GM23338 (cell line): Measurements from ENCODE around the gene KRT6A. TPM values are rescaled to one million over a fixed set of nuclear protein-coding genes. Genes with fewer than 3 reads are reported as not detected.
A peak's percentile ranks its signal among the peaks of the same experiment; 100 is the strongest.

Experiments used
- ATAC-seq: fragments of 200-7000 bp; cut with Tn5 transposase; 3 replicates; pipeline ENCODE4 v1.9.1; 2020
- DNase-seq: peaks from one replicate; pipeline ENCODE4 v3.0.0-alpha.2; 2015; ENCODE audit warnings: low spot score
- H2AFZ ChIP-seq: fragments of 200-600 bp; sonication (generic); 2 replicates; pipeline ENCODE4 v1.8.0; 2016; ENCODE audit warnings: antibody characterized with exemption, mild to moderate bottlenecking, moderate library complexity
- H3F3A ChIP-seq: fragments of 200-600 bp; sonication (generic); replicated peaks from 2 replicates; pipeline ENCODE4 v1.8.0; 2017; ENCODE audit warnings: antibody characterized with exemption, mixed run types, low read depth
- H3K27ac ChIP-seq: fragments of 200-600 bp; sonication (generic); 2 replicates; pipeline ENCODE4 v1.6.1; 2016; ENCODE audit warnings: low read depth
- H3K27me3 ChIP-seq: fragments of 200-600 bp; sonication (generic); 2 replicates; pipeline ENCODE4 v1.8.0; 2016; ENCODE audit warnings: mild to moderate bottlenecking, mixed run types, moderate library complexity; ENCODE audit not compliant: insufficient read depth
- H3K36me3 ChIP-seq: fragments of 200-600 bp; sonication (generic); 2 replicates; pipeline ENCODE4 v1.8.0; 2016; ENCODE audit warnings: mild to moderate bottlenecking; ENCODE audit not compliant: insufficient read depth
- H3K4me1 ChIP-seq: fragments of 200-600 bp; sonication (generic); 2 replicates; pipeline ENCODE4 v1.8.0; 2016; ENCODE audit warnings: mild to moderate bottlenecking, moderate library complexity; ENCODE audit not compliant: insufficient read depth
- H3K4me2 ChIP-seq: fragments of 200-600 bp; sonication (generic); 2 replicates; pipeline ENCODE4 v1.7.1; 2017; ENCODE audit warnings: mixed run types
- H3K4me3 ChIP-seq: fragments of 200-600 bp; sonication (generic); 2 replicates; pipeline ENCODE4 v1.6.1; 2016; ENCODE audit warnings: mixed run types
- H3K79me2 ChIP-seq: fragments of 200-600 bp; sonication (generic); replicated peaks from 2 replicates; pipeline ENCODE4 v1.8.0; 2017; ENCODE audit warnings: mild to moderate bottlenecking; ENCODE audit not compliant: insufficient read depth
- H3K9me2 ChIP-seq: fragments of 200-600 bp; sonication (generic); 2 replicates; pipeline ENCODE4 v1.8.0; 2017; ENCODE audit not compliant: insufficient read depth
- H4K20me1 ChIP-seq: fragments of 200-600 bp; sonication (generic); replicated peaks from 2 replicates; pipeline ENCODE4 v1.8.0; 2017; ENCODE audit warnings: mild to moderate bottlenecking; ENCODE audit not compliant: insufficient read depth
- H3K27ac Mint-ChIP-seq: 2 replicates; pipeline ENCODE4 v1.8.0; 2020; ENCODE audit warnings: inconsistent platforms, mild to moderate bottlenecking, moderate library complexity, mixed read lengths
- H3K27me3 Mint-ChIP-seq: 3 replicates; pipeline ENCODE4 v1.8.0; 2022; ENCODE audit warnings: low read depth, mild to moderate bottlenecking, moderate library complexity, mixed read lengths, inconsistent platforms; ENCODE audit not compliant: insufficient read depth, poor library complexity
- H3K36me3 Mint-ChIP-seq: 3 replicates; pipeline ENCODE4 v1.8.0; 2021; ENCODE audit warnings: low read depth, mild to moderate bottlenecking, inconsistent platforms, moderate library complexity, mixed read lengths
- H3K4me1 Mint-ChIP-seq: 3 replicates; pipeline ENCODE4 v1.8.0; 2020; ENCODE audit warnings: mild to moderate bottlenecking, inconsistent platforms, mixed read lengths
- H3K4me3 Mint-ChIP-seq: 3 replicates; pipeline ENCODE4 v1.8.0; 2021; ENCODE audit warnings: moderate library complexity, mild to moderate bottlenecking, inconsistent platforms, mixed read lengths
- H3K9me3 Mint-ChIP-seq: 3 replicates; pipeline ENCODE4 v1.8.0; 2020; ENCODE audit warnings: moderate library complexity, mild to moderate bottlenecking, inconsistent platforms, mixed read lengths
- CREB1 ChIP-seq: fragments of 250-450 bp; sonication (Bioruptor Pico); IDR thresholded peaks from 2 replicates; pipeline ENCODE4 v1.5.0; 2020; ENCODE audit warnings: low read depth, mild to moderate bottlenecking, moderate library complexity
- CTCF ChIP-seq, 2 experiments: fragments of 200-600 bp in 1 of 2; sonication (generic) in 1 of 2; conservative IDR thresholded peaks; 2 replicates each; pipeline versions ENCODE4 v1.5.1 to v1.6.1; 2016 to 2017; ENCODE audit warnings: antibody characterized with exemption in 2 of 2, low read depth in 2 of 2, mild to moderate bottlenecking in 2 of 2, moderate library complexity in 1 of 2
- ETS1 ChIP-seq: IDR thresholded peaks from 2 replicates; pipeline ENCODE4 v1.6.1; 2016; ENCODE audit warnings: antibody characterized with exemption
- POLR2AphosphoS5 ChIP-seq: IDR thresholded peaks from 2 replicates; pipeline ENCODE4 v1.6.1; 2016; ENCODE audit warnings: antibody characterized with exemption, low read depth
- REST ChIP-seq: IDR thresholded peaks from one replicate; pipeline ENCODE4 v1.6.1; 2018; ENCODE audit warnings: antibody characterized with exemption; ENCODE audit not compliant: unreplicated experiment
- STAT1 ChIP-seq: IDR thresholded peaks from one replicate; pipeline ENCODE4 v1.6.1; 2016; ENCODE audit warnings: antibody characterized with exemption; ENCODE audit not compliant: unreplicated experiment
- ZNF331 ChIP-seq: fragments of 250-450 bp; sonication (Bioruptor Pico); IDR thresholded peaks from 2 replicates; pipeline ENCODE4 v1.5.0; 2020; ENCODE audit warnings: low read depth, mild to moderate bottlenecking, moderate library complexity
- ZNF462 ChIP-seq: fragments of 250-450 bp; sonication (Bioruptor Pico); IDR thresholded peaks from 2 replicates; pipeline ENCODE4 v1.5.0; 2020; ENCODE audit warnings: mild to moderate bottlenecking, moderate library complexity
- polyA plus RNA-seq: library from polyadenylated mRNA; unstranded; fragments of >200 nt; fragmentation: Nextera tagmentation; extraction: Ambion mirVana; gene quantifications from 2 replicates; pipeline ENCODE4 v1.2.1, GENCODE V29; 2016
- total RNA-seq: library from RNA; depleted of rRNA; stranded (reverse); fragments of >200 nt; shearing (Covaris generic); gene quantifications from 2 replicates; pipeline ENCODE4 v1.2.3, GENCODE V29; 2014

KRT6A gene
- total and polyA plus RNA-seq, 2 experiments from 2014 or later, result not detected

GRCh38 chr12:52455821-52456220 is 37.2 kb downstream of the KRT6A start:
- H3K27ac ChIP-seq, result no peak overlapping the region
- no peaks in the 10 kb centered on the region for H3K27me3 ChIP-seq
- H2AFZ ChIP-seq, result no peak overlapping the region
- Mint-ChIP-seq H3K27me3 (peaks cover 3% of the 10 kb centered on the region), H3K9me3 (no peaks in the 10 kb centered on the region; the same call in 2 of the 3 replicates), H3K36me3 (no peaks in the 10 kb centered on the region), H3K4me1 (peaks cover 13% of the 10 kb centered on the region), H3K27ac (no peak overlapping the region), H3K4me3 (no peak overlapping the region)
- no peak for DNase-seq
- H3K36me3 ChIP-seq, result no peaks in the 10 kb centered on the region
- H3K4me1 ChIP-seq, result no peaks in the 10 kb centered on the region
- no peak overlapping the region for H3K4me3 ChIP-seq
- no peak for ATAC-seq
- H3K79me2 ChIP-seq, result no peaks in the 10 kb centered on the region
- H3F3A ChIP-seq, result no peaks in the 10 kb centered on the region
- H3K4me2 ChIP-seq, result no peak overlapping the region
- no peaks in the 10 kb centered on the region for H4K20me1 ChIP-seq
- H3K9me2 ChIP-seq, result no peaks in the 10 kb centered on the region
- TF ChIP-seq CTCF (conservative IDR thresholded peaks at IDR 0.05; ENCODE audit: low read depth in 2 of 2), result no peak
- no peak for TF ChIP-seq CREB1
- no peak for TF ChIP-seq ETS1
- TF ChIP-seq ZNF331, result no peak
- no peak for TF ChIP-seq STAT1

- no peak overlapping the region for H3K27ac ChIP-seq
- no peak overlapping the region for H3K27ac Mint-ChIP-seq
- TF ChIP-seq ZNF462 (no peak), POLR2AphosphoS5 (no peak), REST (no peak), STAT1 (no peak)
These were observed 38.5 kb downstream of the KRT6A start for GRCh38 chr12:52454411-52455201.

More at GRCh38 chr12:52454411-52455201, 38.5 kb downstream of the KRT6A start:
- H3K79me2 ChIP-seq, result no peaks in the 10 kb centered on the region
- H3K27me3 ChIP-seq, result no peaks in the 10 kb centered on the region
- Mint-ChIP-seq H3K9me3 (no peaks in the 10 kb centered on the region; the same call in 1 of the 3 replicates), H3K36me3 (no peaks in the 10 kb centered on the region), H3K4me1 (peaks cover 13% of the 10 kb centered on the region), H3K27me3 (peaks cover 3% of the 10 kb centered on the region), H3K4me3 (no peak overlapping the region)
- H3K4me1 ChIP-seq, result no peaks in the 10 kb centered on the region
- no peak overlapping the region for H3K4me3 ChIP-seq
- DNase-seq (peak; percentile 41), ATAC-seq (peak; percentile 82)
- H3K36me3 ChIP-seq, result no peaks in the 10 kb centered on the region
- no peaks in the 10 kb centered on the region for H3K9me2 ChIP-seq
- H3F3A ChIP-seq, result no peaks in the 10 kb centered on the region
- 0 out of 2 replicates have a peak overlapping the region, but pooled peaks have one; percentile 15 for H3K4me2 ChIP-seq
- no peak overlapping the region for H2AFZ ChIP-seq
- no peaks in the 10 kb centered on the region for H4K20me1 ChIP-seq
